ENCODE data around the gene IGFBP4.

GRCh38 chr17:40463122-40463550 is 19.9 kb downstream of the IGFBP4 start:
- TF ChIP-seq CTCF (conservative IDR thresholded peaks at IDR 0.05 in 1 of 2, IDR thresholded peaks at IDR 0.05 in 1 of 2; ENCODE audit: extremely low read depth in 1 of 2, insufficient read depth in 1 of 2, low read depth in 1 of 2, low read length in 2 of 2) = no peak
- no peak for TF ChIP-seq EZH2 (IDR thresholded peaks at IDR 0.05; ENCODE audit: borderline replicate concordance, low read length)

Data from mammary epithelial cell (primary cell).